ENCODE results near the gene KCND3.

KCND3 gene

GRCh38 chr1:111903871-111904449, 85.5 kb downstream of the KCND3 start:
- no peak overlapping the region for H3K4me3 ChIP-seq (ENCODE audit: low read depth, low read length)
- DNase-seq (ENCODE audit: low read depth): no peak
- TF ChIP-seq CTCF (IDR thresholded peaks at IDR 0.05; ENCODE audit: low read depth, low read length, missing control alignments): no peak

- DNase-seq (ENCODE audit: low read depth): no peak
- TF ChIP-seq CTCF (IDR thresholded peaks at IDR 0.05; ENCODE audit: low read depth, low read length, missing control alignments): no peak
- no peak overlapping the region for H3K4me3 ChIP-seq (ENCODE audit: low read depth, low read length)
These were observed 86.2 kb downstream of the KCND3 start for GRCh38 chr1:111903148-111903870.

GRCh38 chr1:111895469-111895868, 94.0 kb downstream of the KCND3 start:
- H3K4me3 ChIP-seq (ENCODE audit: low read depth, low read length): no peak overlapping the region
- DNase-seq (ENCODE audit: low read depth): no peak
- TF ChIP-seq CTCF (IDR thresholded peaks at IDR 0.05; ENCODE audit: low read depth, low read length, missing control alignments): no peak

- TF ChIP-seq CTCF (IDR thresholded peaks at IDR 0.05; ENCODE audit: low read depth, low read length, missing control alignments): no peak
- no peak for DNase-seq (ENCODE audit: low read depth)
- no peak overlapping the region for H3K4me3 ChIP-seq (ENCODE audit: low read depth, low read length)
These were observed 94.5 kb downstream of the KCND3 start for GRCh38 chr1:111895017-111895416.

GRCh38 chr1:111894497-111894896, 95.0 kb downstream of the KCND3 start:
- no peak overlapping the region for H3K4me3 ChIP-seq (ENCODE audit: low read depth, low read length)
- no peak for DNase-seq (ENCODE audit: low read depth)
- TF ChIP-seq CTCF (IDR thresholded peaks at IDR 0.05; ENCODE audit: low read depth, low read length, missing control alignments): no peak

- DNase-seq (ENCODE audit: low read depth): no peak
- TF ChIP-seq CTCF (IDR thresholded peaks at IDR 0.05; ENCODE audit: low read depth, low read length, missing control alignments): no peak
- no peak overlapping the region for H3K4me3 ChIP-seq (ENCODE audit: low read depth, low read length)
These were observed 97.9 kb downstream of the KCND3 start for GRCh38 chr1:111891566-111891965.
